Measurements from ENCODE around the gene PPP2R1B. TPM values are rescaled to one million over a fixed set of nuclear protein-coding genes. Genes with fewer than 3 reads are reported as not detected.
A peak's percentile ranks its signal among the peaks of the same experiment; 100 is the strongest.

The PPP2R1B gene
- total RNA-seq, 6 experiments from 2014 or later = 41.6 to 50.9 (median 44.3) TPM

DNA sequence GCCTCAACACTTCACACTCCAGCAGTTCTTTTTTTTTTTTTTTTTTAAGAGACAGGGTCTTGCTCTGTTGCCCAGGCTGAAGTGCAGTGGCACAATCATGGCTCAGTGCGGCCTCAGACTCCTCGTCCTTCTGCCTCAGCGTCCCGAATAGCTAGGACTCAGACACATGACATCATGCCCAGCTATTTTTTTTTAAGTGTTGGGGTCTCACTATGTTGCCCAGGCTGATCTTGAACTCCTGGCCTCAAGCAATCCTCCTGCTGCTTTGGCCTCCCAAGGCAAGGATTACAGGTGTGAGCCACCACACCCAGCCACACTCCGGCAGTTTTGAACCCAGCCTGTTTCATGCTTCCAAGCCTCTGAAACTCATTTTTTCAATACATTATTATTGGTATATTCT is 3.7 kb downstream of the PPP2R1B start:
- TF ChIP-seq CTCF (IDR thresholded peaks at IDR 0.05) = no peak
- no peak overlapping the region for H3K27ac Mint-ChIP-seq
- no peak for DNase-seq
- 0 out of 2 replicates have a peak, but pooled peaks cover 2% of the 10 kb centered on the region for H3K27me3 Mint-ChIP-seq (ENCODE audit: insufficient read depth)
- peaks cover 63% of the 10 kb centered on the region for H3K36me3 Mint-ChIP-seq (ENCODE audit: low read depth)
- H3K4me1 Mint-ChIP-seq (ENCODE audit: low read depth) = peaks cover 48% of the 10 kb centered on the region
- no peaks in the 10 kb centered on the region for H3K9me3 Mint-ChIP-seq
- H3K4me3 Mint-ChIP-seq = no peak overlapping the region

GRCh38 chr11:111761036-111761435 is 5.2 kb downstream of the PPP2R1B start:
- Mint-ChIP-seq H3K27me3 (ENCODE audit: insufficient read depth) (0 out of 2 replicates have a peak, but pooled peaks cover under 1% of the 10 kb centered on the region), H3K9me3 (no peaks in the 10 kb centered on the region), H3K4me3 (no peak overlapping the region), H3K4me1 (ENCODE audit: low read depth) (peaks cover 39% of the 10 kb centered on the region), H3K36me3 (ENCODE audit: low read depth) (peaks cover 70% of the 10 kb centered on the region), H3K27ac (no peak overlapping the region)
- no peak for TF ChIP-seq CTCF (IDR thresholded peaks at IDR 0.05)
- DNase-seq = no peak

DNA sequence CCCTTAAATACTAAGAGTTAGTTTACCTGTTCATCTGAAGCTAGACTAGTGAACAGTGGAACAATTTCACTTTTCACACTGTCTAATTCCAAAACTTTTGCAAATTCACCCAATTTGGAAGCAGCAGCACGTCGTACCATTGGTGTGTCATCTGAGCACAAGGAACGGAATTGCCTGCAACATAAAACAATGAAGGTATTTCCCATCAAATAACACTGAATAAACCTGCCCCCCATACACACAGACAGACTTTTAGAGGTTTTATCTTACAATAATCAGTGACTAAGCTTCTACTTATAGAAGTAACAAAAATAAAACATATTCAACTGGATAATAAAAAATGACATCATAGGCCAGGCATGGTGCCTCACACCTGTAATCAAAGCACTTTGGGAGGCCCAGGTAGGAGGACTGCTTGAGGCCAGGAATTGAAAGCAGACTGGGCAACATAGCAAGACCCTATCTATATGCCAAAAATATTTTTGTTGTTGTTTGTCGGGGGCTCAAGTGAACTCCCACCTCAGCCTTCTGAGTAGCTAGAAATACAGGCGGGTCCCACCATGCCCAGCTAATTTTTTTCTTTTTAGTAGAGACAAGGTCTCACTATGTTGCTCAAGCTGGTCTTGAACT is 6.3 kb downstream of the PPP2R1B start:
- peak; percentile 11 for DNase-seq
- Mint-ChIP-seq H3K4me3 (0 out of 2 replicates have a peak overlapping the region, but pooled peaks have one; percentile 40), H3K27ac (peak overlapping the region; percentile 60), H3K27me3 (ENCODE audit: insufficient read depth) (no peaks in the 10 kb centered on the region), H3K4me1 (ENCODE audit: low read depth) (peaks cover 35% of the 10 kb centered on the region), H3K9me3 (no peaks in the 10 kb centered on the region), H3K36me3 (ENCODE audit: low read depth) (peaks cover 64% of the 10 kb centered on the region)
- TF ChIP-seq CTCF (IDR thresholded peaks at IDR 0.05) = no peak

DNA sequence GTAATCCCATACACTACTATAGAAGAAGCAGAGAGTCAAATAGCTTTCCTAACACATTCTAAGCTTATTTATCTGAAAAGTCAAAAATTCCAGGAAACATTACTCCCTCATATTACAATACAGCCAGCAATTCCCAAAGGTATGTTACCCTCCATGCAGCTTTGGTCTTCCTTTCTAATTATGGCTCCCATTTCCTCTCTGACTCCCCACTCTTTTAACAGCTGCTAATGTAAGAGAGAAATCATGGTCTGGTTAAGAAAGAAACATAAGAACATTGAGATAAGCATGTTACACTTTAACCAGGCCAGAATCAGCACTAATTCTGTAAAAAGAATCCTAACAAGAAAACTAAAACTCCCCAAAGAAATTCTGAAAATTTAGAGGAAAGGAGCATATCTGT is 6.8 kb downstream of the PPP2R1B start:
- no peak for TF ChIP-seq CTCF (IDR thresholded peaks at IDR 0.05)
- H3K4me3 Mint-ChIP-seq = 0 out of 2 replicates have a peak overlapping the region, but pooled peaks have one; percentile 40
- H3K27me3 Mint-ChIP-seq (ENCODE audit: insufficient read depth) = no peaks in the 10 kb centered on the region
- no peaks in the 10 kb centered on the region for H3K9me3 Mint-ChIP-seq
- peaks cover 30% of the 10 kb centered on the region for H3K4me1 Mint-ChIP-seq (ENCODE audit: low read depth)
- no peak for DNase-seq
- peaks cover 60% of the 10 kb centered on the region for H3K36me3 Mint-ChIP-seq (ENCODE audit: low read depth)
- peak overlapping the region; percentile 60 for H3K27ac Mint-ChIP-seq

- Mint-ChIP-seq H3K4me3 (no peak overlapping the region), H3K27ac (peak overlapping the region; percentile 36; the same call in 1 of the 2 replicates), H3K36me3 (ENCODE audit: low read depth) (peaks cover 52% of the 10 kb centered on the region), H3K9me3 (no peaks in the 10 kb centered on the region), H3K27me3 (ENCODE audit: insufficient read depth) (no peaks in the 10 kb centered on the region; the same call in 1 of the 2 replicates), H3K4me1 (ENCODE audit: low read depth) (peaks cover 14% of the 10 kb centered on the region)
- DNase-seq = no peak
- no peak for TF ChIP-seq CTCF (IDR thresholded peaks at IDR 0.05)
Observed at GRCh38 chr11:111756097-111756496, 10.1 kb downstream of the PPP2R1B start.

Measured in HFFc6 (cell line).